Fibroblast of lung (primary cell): ENCODE data around the gene KRT33A.

ENCODE experiments used
- EZH2 ChIP-seq: IDR thresholded peaks from 2 replicates; pipeline ENCODE4 v1.5.1; 2012; ENCODE audit warnings: low read length, control low read depth, mild to moderate bottlenecking; ENCODE audit errors: missing control alignments
- TF ChIP-seq, protein P1 (sequence below), 2 donors: IDR thresholded peaks in 1 of 2; conservative IDR thresholded peaks in 1 of 2; 1 replicate in 1 of 2; 2 replicates in 1 of 2; pipeline ENCODE4 v1.5.1; 2011 to 2012; ENCODE audit warnings: low read length in 2 of 2, control low read depth in 1 of 2, inconsistent platforms in 1 of 2, low read depth in 1 of 2, mild to moderate bottlenecking in 1 of 2

DNA sequence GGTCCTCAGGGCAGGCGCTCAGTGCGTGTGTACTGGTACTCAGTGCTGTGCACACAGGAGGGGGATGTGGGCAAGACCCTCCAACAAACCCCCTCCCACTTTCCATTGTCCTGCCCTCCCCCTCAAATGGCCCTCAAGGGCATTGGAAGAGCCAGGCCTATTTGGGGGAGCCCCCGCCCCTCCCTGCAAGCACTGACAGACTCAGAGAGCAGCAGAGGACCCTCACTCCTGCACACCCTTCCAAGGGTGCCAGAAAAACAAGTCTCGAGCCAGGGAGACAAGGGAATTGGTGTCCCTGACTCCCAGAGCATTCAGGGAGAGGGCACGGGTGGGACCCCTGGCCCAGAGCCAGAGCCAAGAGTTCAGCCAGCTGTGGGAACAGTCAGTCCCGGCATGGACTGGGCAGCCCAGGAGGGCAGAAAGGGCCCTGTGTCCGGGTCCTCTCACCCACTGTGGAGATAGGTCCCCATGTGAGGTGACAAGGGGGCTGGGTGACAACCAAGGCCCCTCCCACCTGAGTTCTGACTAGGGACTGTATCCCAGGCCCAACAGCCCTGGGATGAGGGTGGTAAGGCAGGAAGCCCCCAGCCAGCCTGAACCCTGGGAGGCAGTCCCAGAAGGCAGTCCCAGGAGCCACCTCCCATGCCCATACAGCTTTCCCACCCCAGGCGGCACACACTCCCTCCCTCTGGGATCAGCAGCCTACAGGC, 23.1 kb downstream of the KRT33A start:
- TF ChIP-seq, protein P1, sequence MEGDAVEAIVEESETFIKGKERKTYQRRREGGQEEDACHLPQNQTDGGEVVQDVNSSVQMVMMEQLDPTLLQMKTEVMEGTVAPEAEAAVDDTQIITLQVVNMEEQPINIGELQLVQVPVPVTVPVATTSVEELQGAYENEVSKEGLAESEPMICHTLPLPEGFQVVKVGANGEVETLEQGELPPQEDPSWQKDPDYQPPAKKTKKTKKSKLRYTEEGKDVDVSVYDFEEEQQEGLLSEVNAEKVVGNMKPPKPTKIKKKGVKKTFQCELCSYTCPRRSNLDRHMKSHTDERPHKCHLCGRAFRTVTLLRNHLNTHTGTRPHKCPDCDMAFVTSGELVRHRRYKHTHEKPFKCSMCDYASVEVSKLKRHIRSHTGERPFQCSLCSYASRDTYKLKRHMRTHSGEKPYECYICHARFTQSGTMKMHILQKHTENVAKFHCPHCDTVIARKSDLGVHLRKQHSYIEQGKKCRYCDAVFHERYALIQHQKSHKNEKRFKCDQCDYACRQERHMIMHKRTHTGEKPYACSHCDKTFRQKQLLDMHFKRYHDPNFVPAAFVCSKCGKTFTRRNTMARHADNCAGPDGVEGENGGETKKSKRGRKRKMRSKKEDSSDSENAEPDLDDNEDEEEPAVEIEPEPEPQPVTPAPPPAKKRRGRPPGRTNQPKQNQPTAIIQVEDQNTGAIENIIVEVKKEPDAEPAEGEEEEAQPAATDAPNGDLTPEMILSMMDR (conservative IDR thresholded peaks at IDR 0.05 in 1 of 2, IDR thresholded peaks at IDR 0.05 in 1 of 2; ENCODE audit: low read depth in 1 of 2, low read length in 2 of 2), result no peak
- no peak for TF ChIP-seq EZH2
